CD4-positive, alpha-beta T cell treated with Interleukin-17A for 1 hour (primary cell): ENCODE measurements around the gene SRPK2.

Experiments used
- DNase-seq: peaks from one replicate; pipeline ENCODE4 v3.0.0-alpha.2; 2020

The SRPK2 gene

GRCh38 chr7:105178928-105179541 is 209.7 kb downstream of the SRPK2 start:
- DNase-seq: no peak

- no peak for DNase-seq
These were observed 210.5 kb downstream of the SRPK2 start for GRCh38 chr7:105178177-105178576.

GRCh38 chr7:105177026-105177425 is 211.7 kb downstream of the SRPK2 start:
- no peak for DNase-seq

- DNase-seq: no peak
These were observed 215.1 kb downstream of the SRPK2 start for GRCh38 chr7:105173586-105173985.

GRCh38 chr7:105164751-105165150 is 224.0 kb downstream of the SRPK2 start:
- no peak for DNase-seq

GRCh38 chr7:105163718-105164117 is 225.0 kb downstream of the SRPK2 start:
- no peak for DNase-seq

- DNase-seq: no peak
These were observed 227.4 kb downstream of the SRPK2 start for GRCh38 chr7:105161366-105161765.

- DNase-seq: no peak
These were observed 231.4 kb downstream of the SRPK2 start for GRCh38 chr7:105157278-105157677.

GRCh38 chr7:105156731-105157130 is 232.0 kb downstream of the SRPK2 start:
- no peak for DNase-seq

GRCh38 chr7:105154084-105154483 is 234.6 kb downstream of the SRPK2 start:
- no peak for DNase-seq

GRCh38 chr7:105153531-105153930 is 235.2 kb downstream of the SRPK2 start:
- no peak for DNase-seq

- no peak for DNase-seq
These were observed 237.6 kb downstream of the SRPK2 start for GRCh38 chr7:105151152-105151551.

- DNase-seq: no peak
These were observed 238.9 kb downstream of the SRPK2 start for GRCh38 chr7:105149827-105150226.

GRCh38 chr7:105141068-105141467 is 247.7 kb downstream of the SRPK2 start:
- peak; percentile 17 for DNase-seq

GRCh38 chr7:105139381-105139780 is 249.3 kb downstream of the SRPK2 start:
- DNase-seq: no peak

- DNase-seq: no peak
These were observed 250.8 kb downstream of the SRPK2 start for GRCh38 chr7:105137898-105138297.

GRCh38 chr7:105136221-105136620 is 252.5 kb downstream of the SRPK2 start:
- DNase-seq: no peak

- no peak for DNase-seq
These were observed 254.6 kb downstream of the SRPK2 start for GRCh38 chr7:105133986-105134655.

GRCh38 chr7:105133358-105133757 is 255.4 kb downstream of the SRPK2 start:
- no peak for DNase-seq

- DNase-seq: no peak
These were observed 255.9 kb downstream of the SRPK2 start for GRCh38 chr7:105132835-105133234.

- no peak for DNase-seq
These were observed 256.4 kb downstream of the SRPK2 start for GRCh38 chr7:105132335-105132734.

- DNase-seq: no peak
These were observed 256.8 kb downstream of the SRPK2 start for GRCh38 chr7:105131890-105132289.

GRCh38 chr7:105131033-105131656 is 257.6 kb downstream of the SRPK2 start:
- no peak for DNase-seq

- DNase-seq: no peak
These were observed 258.1 kb downstream of the SRPK2 start for GRCh38 chr7:105130580-105130979.
